ENCODE results near the gene PPP1R1C.

GRCh38 chr2:182116774-182117173 lies 131.1 kb downstream of the PPP1R1C start:
- no peak for TF ChIP-seq POLR2A (IDR thresholded peaks at IDR 0.05)
- TF ChIP-seq, protein P1, sequence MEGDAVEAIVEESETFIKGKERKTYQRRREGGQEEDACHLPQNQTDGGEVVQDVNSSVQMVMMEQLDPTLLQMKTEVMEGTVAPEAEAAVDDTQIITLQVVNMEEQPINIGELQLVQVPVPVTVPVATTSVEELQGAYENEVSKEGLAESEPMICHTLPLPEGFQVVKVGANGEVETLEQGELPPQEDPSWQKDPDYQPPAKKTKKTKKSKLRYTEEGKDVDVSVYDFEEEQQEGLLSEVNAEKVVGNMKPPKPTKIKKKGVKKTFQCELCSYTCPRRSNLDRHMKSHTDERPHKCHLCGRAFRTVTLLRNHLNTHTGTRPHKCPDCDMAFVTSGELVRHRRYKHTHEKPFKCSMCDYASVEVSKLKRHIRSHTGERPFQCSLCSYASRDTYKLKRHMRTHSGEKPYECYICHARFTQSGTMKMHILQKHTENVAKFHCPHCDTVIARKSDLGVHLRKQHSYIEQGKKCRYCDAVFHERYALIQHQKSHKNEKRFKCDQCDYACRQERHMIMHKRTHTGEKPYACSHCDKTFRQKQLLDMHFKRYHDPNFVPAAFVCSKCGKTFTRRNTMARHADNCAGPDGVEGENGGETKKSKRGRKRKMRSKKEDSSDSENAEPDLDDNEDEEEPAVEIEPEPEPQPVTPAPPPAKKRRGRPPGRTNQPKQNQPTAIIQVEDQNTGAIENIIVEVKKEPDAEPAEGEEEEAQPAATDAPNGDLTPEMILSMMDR (IDR thresholded peaks at IDR 0.05) = no peak
